GM21737 (cell line): ENCODE measurements around the gene PRDX5.

Experiments
- ATAC-seq: cut with Tn5 transposase; IDR thresholded peaks from one replicate; pipeline ENCODE4 v1.9.1; 2021; ENCODE audit warnings: mild to moderate bottlenecking, moderate library complexity; ENCODE audit not compliant: unreplicated experiment

Gene PRDX5

GRCh38 chr11:64359712-64360445, 42.0 kb downstream of the PRDX5 start:
- no peak for ATAC-seq

- no peak for ATAC-seq
Observed at GRCh38 chr11:64360448-64360921, 42.6 kb downstream of the PRDX5 start.

- no peak for ATAC-seq
Observed at GRCh38 chr11:64361659-64362058, 43.7 kb downstream of the PRDX5 start.

GRCh38 chr11:64362339-64362738, 44.4 kb downstream of the PRDX5 start:
- ATAC-seq = no peak

- ATAC-seq = no peak
Observed at GRCh38 chr11:64364435-64364834, 46.5 kb downstream of the PRDX5 start.

GRCh38 chr11:64364911-64365310, 47.0 kb downstream of the PRDX5 start:
- no peak for ATAC-seq

- no peak for ATAC-seq
Observed at GRCh38 chr11:64366751-64367150, 48.8 kb downstream of the PRDX5 start.

- ATAC-seq = no peak
Observed at GRCh38 chr11:64367931-64368672, 50.2 kb downstream of the PRDX5 start.

GRCh38 chr11:64368673-64369074, 50.8 kb downstream of the PRDX5 start:
- no peak for ATAC-seq

GRCh38 chr11:64369440-64370421, 51.8 kb downstream of the PRDX5 start:
- no peak for ATAC-seq

- no peak for ATAC-seq
Observed at GRCh38 chr11:64371201-64371600, 53.3 kb downstream of the PRDX5 start.
